A549 (cell line): ENCODE measurements around the gene EDN1. TPM values are rescaled to one million over a fixed set of nuclear protein-coding genes. Genes with fewer than 3 reads are reported as not detected.

Experiments
- ATAC-seq, 2 experiments: fragments of 200-7000 bp in 1 of 2; fragments of >200 bp in 1 of 2; cut with Nextera tagmentation in 1 of 2; cut with Tn5 transposase in 1 of 2; 3 replicates each; pipeline versions ENCODE4 v1.8.0 to v1.9.1; 2018 to 2020; ENCODE audit warnings: mild to moderate bottlenecking in 1 of 2, moderate library complexity in 1 of 2
- CTCF ChIA-PET: fragments of 300-600 bp; sonication (Branson Sonifier 250); formaldehyde crosslinking; extraction: SDS; loops from one replicate; lab custom pipeline; 2021; ENCODE audit warnings: antibody characterized with exemption, inconsistent platforms; lab: Yijun Ruan, JAX
- POLR2A ChIA-PET: fragments of 350-600 bp; formaldehyde crosslinking; extraction: SDS; loops from one replicate; lab custom pipeline; 2021; ENCODE audit warnings: antibody characterized with exemption, inconsistent platforms; lab: Yijun Ruan, JAX
- DNase-seq, 2 experiments: peaks; one replicate each; pipeline versions ENCODE4 v3.0.0 to v3.0.0-alpha.2; 2011 to 2016; ENCODE audit warnings: low read depth in 1 of 2, low spot score in 1 of 2
- FAIRE-seq: peaks from 2 replicates; lab custom pipeline; 2011; peaks lifted over from hg19 to GRCh38; lab: Jason Lieb, UNC
- H3K27ac ChIP-seq, 2 experiments: fragments of >200 bp; sonication (Bioruptor Twin); formaldehyde crosslinking; 3 replicates each; pipeline ENCODE4 v1.5.1; 2016 to 2017
- H3K4me1 ChIP-seq: fragments of >200 bp; sonication (Bioruptor Twin); formaldehyde crosslinking; 3 replicates; pipeline ENCODE4 v1.6.1; 2016
- H3K4me2 ChIP-seq: fragments of >200 bp; sonication (Bioruptor Twin); formaldehyde crosslinking; 3 replicates; pipeline ENCODE4 v1.6.1; 2016
- H3K4me3 ChIP-seq: fragments of >200 bp; sonication (Bioruptor Twin); formaldehyde crosslinking; 3 replicates; pipeline ENCODE4 v1.5.1; 2016
- H3K9me3 ChIP-seq: fragments of >200 bp; sonication (Bioruptor Twin); formaldehyde crosslinking; 3 replicates; pipeline ENCODE4 v1.6.1; 2016
- CBX2 ChIP-seq: fragments of 200-600 bp; sonication (generic); IDR thresholded peaks from 2 replicates; pipeline ENCODE4 v1.6.1; 2016; ENCODE audit warnings: low read depth, mild to moderate bottlenecking, borderline replicate concordance
- CBX8 ChIP-seq: fragments of 200-600 bp; sonication (generic); IDR thresholded peaks from 2 replicates; pipeline ENCODE4 v1.6.1; 2016
- CTCF ChIP-seq: fragments of >200 bp; sonication (Bioruptor Twin); formaldehyde crosslinking; IDR thresholded peaks from 3 replicates; pipeline ENCODE4 v1.5.1; 2016
- EHMT2 ChIP-seq: fragments of 200-600 bp; sonication (generic); IDR thresholded peaks from 2 replicates; pipeline ENCODE4 v1.6.1; 2016; ENCODE audit warnings: antibody characterized with exemption, low read depth, mild to moderate bottlenecking, moderate library complexity
- FOSL2 ChIP-seq, 2 experiments: fragments of 450-650 bp in 1 of 2; fragments of >200 bp in 1 of 2; sonication (Bioruptor Twin) in 1 of 2; formaldehyde crosslinking; IDR thresholded peaks; 2 replicates each; pipeline versions ENCODE4 v1.5.0 to v1.6.1; 2016 to 2020; ENCODE audit warnings: mild to moderate bottlenecking in 1 of 2, moderate library complexity in 1 of 2
- HEYL ChIP-seq: fragments of 250-450 bp; sonication (Bioruptor Pico); IDR thresholded peaks from 2 replicates; pipeline ENCODE4 v1.8.0; 2021; ENCODE audit warnings: mild to moderate bottlenecking, moderate library complexity
- HOXB13 ChIP-seq: fragments of 250-450 bp; sonication (Bioruptor Pico); IDR thresholded peaks from 2 replicates; pipeline ENCODE4 v1.5.0; 2020; ENCODE audit warnings: low read depth, mild to moderate bottlenecking, moderate library complexity
- KDM1A ChIP-seq: fragments of 200-600 bp; sonication (generic); IDR thresholded peaks from 2 replicates; pipeline ENCODE4 v1.6.1; 2016; ENCODE audit warnings: low read depth, mild to moderate bottlenecking
- KDM5A ChIP-seq: fragments of 200-600 bp; sonication (generic); IDR thresholded peaks from 2 replicates; pipeline ENCODE4 v1.6.1; 2016; ENCODE audit warnings: antibody characterized with exemption, mild to moderate bottlenecking
- MAFK ChIP-seq: fragments of 450-650 bp; IDR thresholded peaks from 2 replicates; pipeline ENCODE4 v1.6.1; 2014; ENCODE audit not compliant: partially characterized antibody
- MAX ChIP-seq: IDR thresholded peaks from 2 replicates; pipeline ENCODE4 v1.6.1; 2012
- MYC ChIP-seq: IDR thresholded peaks from 2 replicates; pipeline ENCODE4 v1.6.1; 2012; ENCODE audit warnings: mild to moderate bottlenecking, inconsistent platforms, low read length, improper control_type of control experiment, borderline replicate concordance
- NR3C1 ChIP-seq: fragments of >200 bp; sonication (Bioruptor Twin); formaldehyde crosslinking; IDR thresholded peaks from 3 replicates; pipeline ENCODE4 v1.6.1; 2017
- PHF8 ChIP-seq: fragments of 200-600 bp; sonication (generic); IDR thresholded peaks from 2 replicates; pipeline ENCODE4 v1.6.1; 2016; ENCODE audit warnings: low read depth, mild to moderate bottlenecking, antibody characterized with exemption, moderate library complexity, borderline replicate concordance
- RAD21 ChIP-seq, 2 experiments: fragments of >200 bp in 1 of 2; sonication (Bioruptor Twin) in 1 of 2; formaldehyde crosslinking in 1 of 2; IDR thresholded peaks in 1 of 2; conservative IDR thresholded peaks in 1 of 2; 2 replicates in 1 of 2; 3 replicates in 1 of 2; pipeline ENCODE4 v1.6.1; 2012 to 2018; ENCODE audit warnings: inconsistent platforms in 1 of 2
- RARB ChIP-seq: fragments of 250-450 bp; sonication (Bioruptor Pico); IDR thresholded peaks from 2 replicates; pipeline ENCODE4 v1.8.0; 2021; ENCODE audit warnings: mild to moderate bottlenecking, moderate library complexity
- REST ChIP-seq: fragments of 200-600 bp; sonication (generic); IDR thresholded peaks from 2 replicates; pipeline ENCODE4 v1.6.1; 2016; ENCODE audit warnings: antibody characterized with exemption, mild to moderate bottlenecking, moderate library complexity
- TP53 ChIP-seq: fragments of 250-450 bp; sonication (Bioruptor Pico); IDR thresholded peaks from 2 replicates; pipeline ENCODE4 v1.5.0; 2021; ENCODE audit warnings: mild to moderate bottlenecking, moderate library complexity
- USF2 ChIP-seq: fragments of 450-650 bp; IDR thresholded peaks from 2 replicates; pipeline ENCODE4 v1.6.1; 2014; ENCODE audit warnings: antibody characterized with exemption
- ZFP36 ChIP-seq: fragments of 450-650 bp; IDR thresholded peaks from 2 replicates; pipeline ENCODE4 v1.6.1; 2014; ENCODE audit warnings: borderline replicate concordance; ENCODE audit not compliant: partially characterized antibody
- ZNF302 ChIP-seq: fragments of 250-450 bp; sonication (Bioruptor Pico); IDR thresholded peaks from 2 replicates; pipeline ENCODE4 v1.9.0; 2021; ENCODE audit warnings: inconsistent platforms, mild to moderate bottlenecking, moderate library complexity
- ZSCAN20 ChIP-seq: fragments of 250-450 bp; sonication (Bioruptor Pico); IDR thresholded peaks from 2 replicates; pipeline ENCODE4 v1.8.0; 2022; ENCODE audit warnings: mild to moderate bottlenecking, moderate library complexity
- WGBS: methylation state at CpG from one replicate; pipeline ENCODE4 v1.1.6; 2017; ENCODE audit errors: missing lambda C conversion rate; 5-methylcytosine and 5-hydroxymethylcytosine counted together
- polyA plus RNA-seq, 4 experiments: library from polyadenylated mRNA; depleted of rRNA in 3 of 4; stranded (reverse); fragments of >200 nt; fragmentation: RNase III in 1 of 4; extraction: RNeasy Plus Mini Kit Qiagen cat#74134 plus additional on column Dnase treatment in 1 of 4; gene quantifications; 2 replicates in 3 of 4; 3 replicates in 1 of 4; pipeline ENCODE4 v1.2.3, GENCODE V29; 2011 to 2017
- TF ChIP-seq, protein P1 (sequence below): fragments of >200 bp; sonication (Bioruptor Twin); formaldehyde crosslinking; IDR thresholded peaks from 2 replicates; pipeline ENCODE4 v1.6.1; 2016
- TF ChIP-seq, protein P2 (sequence below): fragments of 250-450 bp; sonication (Bioruptor Pico); IDR thresholded peaks from 2 replicates; pipeline ENCODE4 v1.5.0; 2020; ENCODE audit warnings: low read depth, mild to moderate bottlenecking, moderate library complexity
- TF ChIP-seq, protein P3 (sequence below): IDR thresholded peaks from 2 replicates; pipeline ENCODE4 v1.6.1; 2012; ENCODE audit warnings: low read depth, borderline replicate concordance

The EDN1 gene
- polyA plus RNA-seq, 2 of the 4 experiments (the other 2 are of a cell fraction) = 33.5 to 87.4 TPM

GRCh38 chr6:12266571-12266970, 23.6 kb upstream of the EDN1 start:
- H3K4me3 ChIP-seq = no peak overlapping the region
- DNase-seq (no peak), ATAC-seq (no peak), FAIRE-seq (no peak)
- ChIA-PET POLR2A (no interaction called here), CTCF (no interaction called here)
- no peak overlapping the region for H3K4me2 ChIP-seq
- H3K4me1 ChIP-seq = no peaks in the 10 kb centered on the region
- H3K9me3 ChIP-seq = no peaks in the 10 kb centered on the region
- no peak overlapping the region for H3K27ac ChIP-seq
- 73% methylated on average over 2 of the region's 2 CpGs for WGBS
- TF ChIP-seq TP53 (CRISPR knock-in tag) (no peak), MAX (no peak), ZFP36 (no peak), REST (no peak), NR3C1 (no peak), ZNF302 (no peak), CBX2 (no peak), EHMT2 (no peak), KDM5A (no peak), USF2 (no peak), HEYL (CRISPR knock-in tag) (no peak), FOSL2 (IDR thresholded peaks at IDR 0.05) (no peak), FOSL2 (CRISPR knock-in tag; IDR thresholded peaks at IDR 0.05) (no peak), KDM1A (no peak), MAFK (no peak), CTCF (no peak), CBX8 (no peak)
- TF ChIP-seq, protein P1, sequence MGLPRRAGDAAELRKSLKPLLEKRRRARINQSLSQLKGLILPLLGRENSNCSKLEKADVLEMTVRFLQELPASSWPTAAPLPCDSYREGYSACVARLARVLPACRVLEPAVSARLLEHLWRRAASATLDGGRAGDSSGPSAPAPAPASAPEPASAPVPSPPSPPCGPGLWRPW = no peak

GRCh38 chr6:12269110-12269509, 21.1 kb upstream of the EDN1 start:
- H3K4me1 ChIP-seq = no peaks in the 10 kb centered on the region
- DNase-seq (no peak), ATAC-seq (no peak), FAIRE-seq (no peak)
- H3K27ac ChIP-seq = no peak overlapping the region
- CTCF ChIA-PET = interaction anchor here (2.6 kb wide), 1 partner anchor 19 kb away, joined by 8 read pairs; no protein-coding TSS in a partner anchor
- peaks cover 15% of the 10 kb centered on the region for H3K9me3 ChIP-seq
- WGBS = 90% methylated on average over 2 of the region's 2 CpGs
- no peak overlapping the region for H3K4me2 ChIP-seq
- TF ChIP-seq CBX8 = no peak
- no peak for TF ChIP-seq MAFK
- no peak for TF ChIP-seq ZSCAN20
- TF ChIP-seq RAD21 (conservative IDR thresholded peaks at IDR 0.05 in 1 of 2, IDR thresholded peaks at IDR 0.05 in 1 of 2) = no peak
- TF ChIP-seq EHMT2 = no peak
- no peak for TF ChIP-seq MYC
- TF ChIP-seq PHF8 = no peak
- TF ChIP-seq RARB (CRISPR knock-in tag) = no peak
- TF ChIP-seq, protein P2, sequence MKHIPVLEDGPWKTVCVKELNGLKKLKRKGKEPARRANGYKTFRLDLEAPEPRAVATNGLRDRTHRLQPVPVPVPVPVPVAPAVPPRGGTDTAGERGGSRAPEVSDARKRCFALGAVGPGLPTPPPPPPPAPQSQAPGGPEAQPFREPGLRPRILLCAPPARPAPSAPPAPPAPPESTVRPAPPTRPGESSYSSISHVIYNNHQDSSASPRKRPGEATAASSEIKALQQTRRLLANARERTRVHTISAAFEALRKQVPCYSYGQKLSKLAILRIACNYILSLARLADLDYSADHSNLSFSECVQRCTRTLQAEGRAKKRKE = no peak
- TF ChIP-seq, protein P3, sequence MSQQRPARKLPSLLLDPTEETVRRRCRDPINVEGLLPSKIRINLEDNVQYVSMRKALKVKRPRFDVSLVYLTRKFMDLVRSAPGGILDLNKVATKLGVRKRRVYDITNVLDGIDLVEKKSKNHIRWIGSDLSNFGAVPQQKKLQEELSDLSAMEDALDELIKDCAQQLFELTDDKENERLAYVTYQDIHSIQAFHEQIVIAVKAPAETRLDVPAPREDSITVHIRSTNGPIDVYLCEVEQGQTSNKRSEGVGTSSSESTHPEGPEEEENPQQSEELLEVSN = no peak
- TF ChIP-seq HOXB13 (CRISPR knock-in tag) = no peak
- TF ChIP-seq CTCF = no peak
- TF ChIP-seq, protein P1 = no peak
- H3K4me3 ChIP-seq = no peak overlapping the region
- POLR2A ChIA-PET = no interaction called here
